ENCODE data around the gene KRT36. TPM values are rescaled to one million over a fixed set of nuclear protein-coding genes. Genes with fewer than 3 reads are reported as not detected.

The KRT36 gene
- total RNA-seq, 4 donors from 2014 or later = not detected

- Histone ChIP-seq H3K4me1 (peaks cover 0 to 27% (median 0%) of the 10 kb centered on the region in 4 donors), H3K9me3 (no peaks in the 10 kb centered on the region), H3K36me3 (peaks cover 0 to 43% (median 0%) of the 10 kb centered on the region in 3 donors), H3K4me3 (peak overlapping the region in 2 of 4 donors; percentile 69 to 70), H3K27me3 (peaks cover 0 to 4% of the 10 kb centered on the region in 2 donors), H3K27ac (peak overlapping the region in 3 of 4 donors; percentile 22 to 96 (median 95))
- TF ChIP-seq POLR2A (IDR thresholded peaks at IDR 0.05) = no peak
- TF ChIP-seq CTCF (IDR thresholded peaks at IDR 0.05) = no peak
- DNase-seq = no peak
Measured at GRCh38 chr17:41524261-41524660, 34.6 kb upstream of the KRT36 start.

GRCh38 chr17:41523787-41524186 lies 34.1 kb upstream of the KRT36 start:
- peaks cover 0 to 25% (median 0%) of the 10 kb centered on the region in 4 donors for H3K4me1 ChIP-seq

DNA sequence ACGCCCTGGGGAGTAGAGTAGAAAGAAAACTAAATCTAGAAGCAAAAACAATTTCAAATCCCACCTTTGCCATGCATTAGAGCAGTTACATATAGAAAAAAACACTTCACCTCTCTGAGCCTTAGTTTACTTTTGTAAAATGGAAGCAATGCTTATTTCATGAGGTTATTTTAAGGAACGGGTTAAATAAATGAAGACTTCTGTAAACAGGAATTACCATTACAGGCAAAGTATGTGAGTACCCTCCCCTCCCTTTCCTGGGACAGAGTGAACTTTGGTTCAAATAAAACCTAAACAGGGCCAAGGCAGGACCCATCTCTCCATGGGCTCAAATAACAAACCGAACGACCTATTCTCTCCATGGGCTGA lies 33.5 kb upstream of the KRT36 start:
- no peak for DNase-seq
- Histone ChIP-seq H3K36me3 (peaks cover 0 to 43% (median 0%) of the 10 kb centered on the region in 3 donors), H3K4me1 (peaks cover 0 to 23% (median 0%) of the 10 kb centered on the region in 4 donors), H3K4me3 (peak overlapping the region in 1 of 4 donors; percentile 70), H3K27ac (peak overlapping the region in 3 of 4 donors; percentile 79 to 96 (median 95)), H3K9me3 (no peaks in the 10 kb centered on the region), H3K27me3 (peaks cover 0 to 3% of the 10 kb centered on the region in 2 donors)
- TF ChIP-seq POLR2A (IDR thresholded peaks at IDR 0.05) = no peak

More at GRCh38 chr17:41523787-41524186, 34.1 kb upstream of the KRT36 start:
- peak in 2 of 6 experiments; percentile 2 to 14 for TF ChIP-seq CTCF (IDR thresholded peaks at IDR 0.05)
- TF ChIP-seq POLR2A (IDR thresholded peaks at IDR 0.05) = peak in 1 of 2 donors; percentile 7
- peak overlapping the region in 2 of 4 donors; percentile 69 to 70 for H3K4me3 ChIP-seq
- DNase-seq = peak in 2 of 3 donors; percentile 61 to 69
- H3K27me3 ChIP-seq = peaks cover 0 to 4% of the 10 kb centered on the region in 2 donors
- no peaks in the 10 kb centered on the region for H3K9me3 ChIP-seq
- peak overlapping the region in 3 of 4 donors; percentile 79 to 96 (median 95) for H3K27ac ChIP-seq
- H3K36me3 ChIP-seq = peaks cover 0 to 43% (median 0%) of the 10 kb centered on the region in 3 donors

GRCh38 chr17:41522301-41523224 lies 32.9 kb upstream of the KRT36 start:
- H3K4me3 ChIP-seq = peak overlapping the region in 1 of 4 donors; percentile 70
- H3K4me1 ChIP-seq = peaks cover 0 to 17% (median 0%) of the 10 kb centered on the region in 4 donors
- peak in 2 of 3 donors; percentile 70 to 77 for DNase-seq
- H3K27ac ChIP-seq = peak overlapping the region in 3 of 4 donors; percentile 79 to 96 (median 95)
- H3K9me3 ChIP-seq = no peaks in the 10 kb centered on the region
- TF ChIP-seq CTCF (IDR thresholded peaks at IDR 0.05) (no peak), POLR2A (IDR thresholded peaks at IDR 0.05) (peak in 1 of 2 donors; percentile 38)
- H3K36me3 ChIP-seq = peaks cover 0 to 38% (median 0%) of the 10 kb centered on the region in 3 donors
- no peaks in the 10 kb centered on the region for H3K27me3 ChIP-seq

DNA sequence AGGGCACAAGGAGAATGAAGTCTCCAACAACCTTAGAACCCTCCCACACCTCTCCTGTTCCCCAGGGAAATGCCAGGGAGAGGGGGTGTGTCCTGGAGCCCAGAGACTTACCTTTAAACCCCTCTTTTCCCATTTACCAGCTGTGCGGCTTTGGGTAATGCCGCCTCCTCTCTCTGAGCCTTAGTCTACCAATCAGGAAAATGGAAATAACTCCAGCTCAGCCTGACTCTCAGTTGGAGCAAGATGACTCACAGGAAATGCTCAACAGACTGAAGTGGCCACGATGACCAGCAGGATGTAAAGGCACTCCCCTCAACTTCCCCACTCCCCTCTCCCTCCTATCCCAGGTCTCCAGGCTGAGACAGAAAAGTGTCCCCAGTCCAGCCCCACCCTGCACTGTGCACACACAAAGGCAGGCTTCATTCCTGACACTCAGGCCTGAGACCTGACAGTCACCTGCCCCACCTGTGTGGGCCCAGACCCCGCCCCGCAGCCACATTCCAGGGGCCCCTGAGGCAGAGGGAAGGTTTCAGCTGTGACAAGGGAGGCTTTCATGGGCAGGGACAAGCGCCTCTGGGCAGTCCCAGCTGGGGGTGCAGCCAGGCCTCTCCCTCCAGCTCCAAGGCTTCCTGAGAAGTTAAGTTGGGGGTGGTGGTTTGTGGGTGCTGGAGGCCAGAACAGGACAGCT lies 32.0 kb upstream of the KRT36 start:
- Histone ChIP-seq H3K36me3 (peaks cover 0 to 29% (median 0%) of the 10 kb centered on the region in 3 donors), H3K27me3 (no peaks in the 10 kb centered on the region), H3K4me3 (peak overlapping the region in 1 of 4 donors; percentile 5), H3K4me1 (peaks cover 0 to 15% (median 0%) of the 10 kb centered on the region in 4 donors), H3K27ac (peak overlapping the region in 3 of 4 donors; percentile 79 to 96 (median 95)), H3K9me3 (no peaks in the 10 kb centered on the region)
- peak in 2 of 3 donors; percentile 88 to 91 for DNase-seq
- TF ChIP-seq CTCF (IDR thresholded peaks at IDR 0.05) (peak in 3 of 6 experiments; percentile 30 to 42 (median 38)), POLR2A (IDR thresholded peaks at IDR 0.05) (peak; percentile 40 to 77)

All from Peyer's patch (tissue), 4 donors.